Right renal cortex interstitium (tissue), 3 donors: ENCODE measurements around the gene BMPER. TPM values are rescaled to one million over a fixed set of nuclear protein-coding genes. Genes with fewer than 3 reads are reported as not detected.
"Not testable (repeated sequence)": the region's sequence is repeated elsewhere in the genome, so short reads cannot be mapped to it uniquely, and the experiment has no call there.

Source experiments
- DNase-seq, 3 donors: peaks; one replicate each; pipeline ENCODE4 v3.0.0-alpha.2; 2013; ENCODE audit warnings: low read depth in 3 of 3, low spot score in 2 of 3
- polyA plus RNA-seq, 3 donors: library from polyadenylated mRNA; unstranded; fragments of 120-200 nt; gene quantifications; one replicate each; pipeline ENCODE4 v1.2.1, GENCODE V29; 2013; ENCODE audit not compliant: insufficient read length in 3 of 3

Gene BMPER
- polyA plus RNA-seq, 3 donors: 14.7 to 26.1 (median 20.1) TPM

DNA sequence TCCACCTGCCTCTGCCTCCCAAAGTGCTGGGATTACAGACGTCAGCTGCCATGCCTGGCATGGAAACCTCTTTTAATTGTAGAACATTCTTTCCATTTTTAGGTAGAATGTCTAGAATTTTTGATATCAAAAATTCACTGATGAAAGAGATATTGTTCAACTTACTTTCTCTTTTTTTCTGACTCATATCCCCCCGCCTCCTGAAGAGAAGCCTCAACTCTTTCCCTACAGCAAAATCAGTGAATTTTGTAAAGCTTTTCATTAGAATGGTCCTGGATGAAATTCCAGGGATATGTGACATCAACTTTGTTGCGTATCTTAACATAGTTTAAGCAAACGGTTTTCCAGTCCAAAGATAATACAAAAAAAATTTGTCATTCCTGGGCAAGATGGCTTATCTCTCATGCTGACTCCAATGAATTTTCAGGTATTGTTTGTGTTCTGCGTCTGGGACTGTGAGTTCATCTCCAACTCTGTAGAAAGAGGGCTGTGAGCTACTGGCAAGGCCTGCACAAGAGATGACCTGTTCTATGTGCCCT, 256.8 kb downstream of the BMPER start:
- no peak for DNase-seq

DNA sequence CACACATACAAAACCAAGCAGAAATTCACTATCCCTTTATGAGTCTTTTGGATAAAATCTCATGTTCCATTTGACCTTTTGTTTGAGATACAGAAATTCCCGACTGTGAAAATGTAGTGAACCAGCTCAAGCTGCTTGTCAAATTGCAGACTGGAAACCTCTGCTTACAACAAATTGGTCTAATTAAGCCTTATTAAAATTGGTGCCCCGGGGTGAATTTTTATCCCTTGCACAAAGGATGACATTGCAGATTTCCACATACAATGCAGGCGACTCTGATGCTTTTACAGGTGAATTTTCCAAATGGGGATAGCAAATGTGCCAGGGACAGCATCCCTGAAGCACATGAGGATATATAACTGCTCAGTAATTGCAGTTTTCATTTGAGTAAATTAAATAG, 257.3 kb downstream of the BMPER start:
- DNase-seq: no peak

DNA sequence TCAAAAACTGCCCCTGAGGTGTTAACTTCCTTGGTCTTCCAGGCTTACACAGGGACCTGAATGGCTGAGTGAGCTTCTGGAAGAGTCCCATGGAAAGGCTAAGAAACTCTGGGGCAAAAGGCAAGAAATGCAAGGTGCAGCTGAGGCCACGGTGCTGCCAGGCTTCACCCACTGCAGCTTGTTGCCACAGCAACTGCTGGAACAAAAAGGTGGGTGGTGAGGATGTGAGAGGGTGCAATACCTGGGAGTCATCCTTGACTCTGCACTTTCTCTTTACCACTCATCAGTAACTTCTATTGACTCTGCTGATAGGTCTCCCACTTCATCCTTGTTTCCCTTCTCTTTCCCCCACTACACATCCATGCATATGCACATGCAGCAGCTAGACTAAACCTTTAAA, 258.6 kb downstream of the BMPER start:
- DNase-seq: no peak

DNA sequence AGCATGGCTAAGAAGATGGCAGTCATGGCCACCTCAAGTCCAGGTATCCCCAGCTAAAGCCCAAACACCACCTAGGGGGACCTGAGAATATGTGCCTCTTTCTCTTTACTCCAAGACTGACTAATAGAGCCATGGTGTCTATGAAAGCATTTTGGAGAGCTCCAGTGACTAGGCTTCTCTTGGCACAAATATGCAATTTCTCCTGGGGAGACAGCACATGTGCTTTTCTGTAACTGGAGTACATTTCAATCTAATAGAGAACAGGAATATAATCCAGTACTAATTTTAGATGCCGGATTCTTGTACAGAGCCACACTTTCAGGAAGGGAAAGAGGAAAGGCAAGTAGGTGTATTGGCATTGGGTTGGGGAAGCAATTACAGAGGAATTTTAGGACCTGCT, 260.1 kb downstream of the BMPER start:
- DNase-seq: no peak

DNA sequence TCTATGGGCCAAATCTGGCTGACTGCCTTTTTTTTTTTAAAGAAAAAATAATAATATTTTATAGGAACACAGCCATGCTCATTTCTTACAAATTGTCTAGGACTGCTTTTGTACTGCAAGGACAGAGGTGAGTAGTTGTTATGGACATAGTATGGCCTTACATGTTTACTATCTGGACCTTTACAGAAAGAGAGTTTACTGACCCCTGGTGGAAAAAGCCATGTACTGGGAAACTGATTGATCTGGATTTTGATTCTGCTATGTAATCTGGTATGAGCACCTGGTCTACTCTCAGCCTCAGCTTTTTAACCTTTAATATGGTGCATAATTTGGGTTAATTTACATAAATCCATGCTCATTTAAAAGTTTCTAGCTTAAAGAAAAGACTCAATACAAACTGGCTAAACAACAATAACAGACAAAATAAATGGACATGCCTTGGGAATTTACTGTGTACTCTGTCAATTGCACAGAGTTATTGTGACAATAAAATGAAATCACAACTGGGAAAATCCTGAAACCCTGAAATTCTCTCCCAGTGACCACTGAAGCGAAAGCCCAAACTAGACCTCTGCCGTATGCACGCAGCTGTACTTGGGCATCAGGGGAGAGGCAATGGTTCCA, 260.7 kb downstream of the BMPER start:
- no peak for DNase-seq

DNA sequence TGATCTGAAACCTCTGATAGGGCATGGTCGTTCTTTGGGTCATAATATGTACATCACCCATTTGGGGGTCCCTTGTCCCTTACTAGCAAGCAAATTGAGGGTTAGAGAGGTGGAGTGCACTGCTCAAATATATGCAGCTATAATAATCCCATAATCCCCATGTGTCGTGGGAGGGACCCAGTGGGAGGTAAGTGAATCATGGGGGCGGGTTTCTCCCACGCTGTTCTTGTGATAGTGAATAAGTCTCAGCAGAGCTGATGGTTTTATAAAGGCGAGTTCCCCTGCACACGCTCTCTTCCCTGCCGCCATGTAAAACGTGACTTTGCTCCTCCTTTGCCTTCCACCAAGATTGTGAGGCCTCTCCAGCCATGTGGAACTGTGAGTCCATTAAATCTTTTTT, 262.7 kb downstream of the BMPER start:
- DNase-seq: no peak

DNA sequence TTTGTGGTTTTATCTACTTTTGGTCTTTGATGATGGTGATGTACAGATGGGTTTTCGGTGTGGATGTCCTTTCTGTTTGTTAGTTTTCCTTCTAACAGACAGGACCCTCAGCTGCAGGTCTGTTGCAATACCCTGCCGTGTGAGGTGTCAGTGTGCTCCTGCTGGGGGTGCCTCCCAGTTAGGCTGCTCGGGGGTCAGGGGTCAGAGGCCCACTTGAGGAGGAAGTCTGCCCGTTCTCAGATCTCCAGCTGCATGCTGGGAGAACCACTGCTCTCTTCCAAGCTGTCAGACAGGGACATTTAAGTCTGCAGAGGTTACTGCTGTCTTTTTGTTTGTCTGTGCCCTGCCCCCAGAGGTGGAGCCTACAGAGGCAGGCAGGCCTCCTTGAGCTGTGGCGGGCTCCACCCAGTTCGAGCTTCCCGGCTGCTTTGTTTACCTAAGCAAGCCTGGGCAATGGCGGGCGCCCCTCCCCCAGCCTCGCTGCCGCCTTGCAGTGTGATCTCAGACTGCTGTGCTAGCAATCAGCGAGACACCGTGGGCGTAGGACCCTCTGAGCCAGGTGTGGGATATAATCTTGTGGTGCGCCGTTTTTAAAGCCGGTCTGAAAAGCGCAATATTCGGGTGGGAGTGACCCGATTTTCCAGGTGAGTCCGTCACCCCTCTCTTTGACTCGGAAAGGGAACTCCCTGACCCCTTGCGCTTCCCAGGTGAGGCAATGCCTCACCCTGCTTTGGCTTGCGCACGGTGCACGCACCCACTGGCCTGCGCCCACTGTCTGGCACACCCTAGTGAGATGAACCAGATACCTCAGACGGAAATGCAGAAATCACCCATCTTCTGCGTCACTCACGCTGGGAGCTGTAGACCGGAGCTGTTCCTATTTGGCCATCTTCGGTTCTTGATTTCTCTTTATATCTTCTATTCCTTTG, 269.6 kb downstream of the BMPER start:
- DNase-seq: not testable (repeated sequence)

DNA sequence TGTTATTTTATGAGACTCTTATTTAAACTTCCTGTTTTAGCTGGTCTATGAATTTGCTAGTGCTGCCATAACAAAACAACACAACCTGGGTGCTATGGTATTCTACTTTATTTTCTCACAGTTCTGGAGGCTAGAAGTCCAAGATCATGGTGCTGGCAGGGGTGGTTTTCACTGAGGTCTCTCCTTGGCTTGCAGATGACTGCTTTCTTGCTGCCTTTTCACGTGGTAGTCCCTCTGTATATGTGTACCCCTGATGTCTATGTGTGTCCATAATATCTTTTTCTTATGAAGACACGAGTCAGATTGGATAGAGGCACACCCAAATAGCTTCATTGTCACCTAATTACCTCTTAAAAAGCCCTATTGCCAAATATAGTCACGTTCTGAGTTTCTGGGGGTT, 270.5 kb downstream of the BMPER start:
- DNase-seq: no peak

DNA sequence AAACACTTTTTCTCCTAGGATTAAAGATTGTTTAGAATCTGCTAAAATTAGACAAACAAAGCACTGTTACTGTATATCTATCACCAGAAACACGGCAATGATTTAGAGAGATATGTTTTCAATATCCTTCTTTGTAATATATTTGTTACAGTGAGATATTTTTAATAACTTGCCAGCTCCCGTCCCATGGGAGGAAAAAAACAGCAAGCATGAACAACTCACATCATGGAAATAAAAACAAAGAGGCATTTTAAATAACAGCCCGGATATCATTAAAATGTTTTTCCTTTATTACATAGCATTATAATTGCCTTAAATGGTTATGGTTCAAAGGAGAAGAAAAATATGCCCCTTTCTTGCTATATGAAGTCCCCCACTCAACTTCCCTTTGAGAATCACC, 272.1 kb downstream of the BMPER start:
- no peak for DNase-seq

DNA sequence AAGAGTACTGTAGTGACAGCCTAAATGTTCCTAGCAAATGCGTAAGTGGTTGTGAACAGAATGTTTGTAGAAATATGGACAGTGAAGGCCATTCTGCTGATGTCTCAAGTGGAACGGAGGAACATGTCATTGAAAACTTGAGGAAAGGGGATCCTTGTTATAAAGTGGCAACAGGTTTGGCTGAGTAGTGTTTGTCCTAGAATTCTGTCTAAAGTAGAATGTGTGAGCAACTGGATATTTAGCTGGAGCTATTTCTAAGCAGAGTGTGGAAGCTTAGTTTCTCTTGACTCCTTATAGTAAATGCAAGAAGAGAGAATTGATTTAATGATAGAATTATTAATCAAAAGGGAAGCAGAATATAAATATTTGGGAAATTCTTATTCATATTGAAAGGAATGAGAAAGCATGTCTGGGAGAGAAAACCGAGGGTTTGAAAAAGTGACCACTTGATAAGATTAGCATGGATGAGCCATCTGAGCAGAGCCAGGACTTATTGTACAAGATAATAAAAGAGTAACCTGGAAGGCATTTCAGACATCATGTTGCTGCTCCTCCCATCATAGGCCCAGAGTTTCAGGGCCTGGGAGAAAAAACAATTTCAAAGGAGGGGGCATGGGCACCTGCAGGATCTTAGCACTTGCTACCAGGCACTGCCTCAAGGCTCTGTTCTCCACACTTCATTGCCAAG, 276.1 kb downstream of the BMPER start:
- DNase-seq: no peak

DNA sequence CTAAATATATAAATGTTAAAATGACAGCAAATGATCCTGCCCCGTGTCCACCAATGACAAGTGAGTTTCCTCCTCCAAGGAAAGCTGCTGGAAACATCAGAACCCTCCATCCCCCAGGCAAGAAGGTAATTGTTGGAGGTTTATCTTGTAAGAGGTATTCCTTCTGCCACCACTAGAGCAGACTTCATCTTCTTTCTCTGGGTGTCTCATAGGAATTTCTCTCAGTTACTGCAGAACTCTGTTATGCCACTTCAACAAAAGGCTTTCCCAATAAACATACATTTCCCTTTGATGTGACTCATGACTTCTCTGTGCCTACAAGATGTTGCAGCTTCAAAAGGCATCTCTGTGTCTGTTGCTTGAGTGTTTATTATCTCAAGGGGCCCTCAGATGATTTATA, 279.1 kb downstream of the BMPER start:
- DNase-seq: no peak

DNA sequence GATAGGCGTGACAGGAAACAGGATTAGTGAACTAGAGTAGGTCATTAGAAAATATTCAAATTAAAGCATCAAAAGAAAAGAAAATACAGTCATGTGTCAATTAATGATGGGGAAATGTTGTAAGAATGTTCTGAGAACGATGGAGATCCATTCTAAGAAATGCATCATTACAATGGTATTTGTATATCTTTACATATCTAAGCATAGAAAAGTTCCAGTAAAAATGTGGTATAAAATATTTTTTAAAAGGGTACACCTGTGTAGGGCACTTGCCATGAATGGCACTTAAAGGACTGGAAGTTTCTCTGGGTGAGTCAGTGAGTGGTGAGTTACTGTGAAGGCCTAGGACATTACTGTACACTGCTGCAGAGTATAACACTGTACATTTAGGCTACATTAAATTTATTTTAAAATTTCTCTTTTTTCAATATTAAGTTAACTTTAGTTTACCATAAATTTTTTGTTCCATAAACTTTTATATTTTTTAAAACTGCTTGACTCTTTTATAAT, 282.5 kb downstream of the BMPER start:
- DNase-seq: no peak

DNA sequence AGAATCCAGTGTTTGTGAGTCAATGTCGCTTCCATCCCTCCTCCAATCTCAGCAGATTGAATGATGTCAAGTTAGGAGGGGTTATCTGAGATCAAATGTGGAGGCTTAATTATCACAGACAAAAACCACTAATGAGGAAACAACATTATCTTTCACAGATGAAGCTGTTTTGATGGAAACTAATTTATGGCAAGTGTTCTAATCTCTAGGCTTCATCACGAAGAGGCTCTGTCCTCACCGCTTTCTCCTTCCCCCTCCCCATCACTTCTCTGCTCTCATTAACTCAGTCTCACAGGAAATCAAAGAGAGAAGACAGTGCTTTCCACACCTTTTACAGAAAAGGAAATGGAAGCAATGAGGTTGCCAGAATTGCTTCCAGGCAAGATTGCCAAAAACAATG, 283.7 kb downstream of the BMPER start:
- no peak for DNase-seq

DNA sequence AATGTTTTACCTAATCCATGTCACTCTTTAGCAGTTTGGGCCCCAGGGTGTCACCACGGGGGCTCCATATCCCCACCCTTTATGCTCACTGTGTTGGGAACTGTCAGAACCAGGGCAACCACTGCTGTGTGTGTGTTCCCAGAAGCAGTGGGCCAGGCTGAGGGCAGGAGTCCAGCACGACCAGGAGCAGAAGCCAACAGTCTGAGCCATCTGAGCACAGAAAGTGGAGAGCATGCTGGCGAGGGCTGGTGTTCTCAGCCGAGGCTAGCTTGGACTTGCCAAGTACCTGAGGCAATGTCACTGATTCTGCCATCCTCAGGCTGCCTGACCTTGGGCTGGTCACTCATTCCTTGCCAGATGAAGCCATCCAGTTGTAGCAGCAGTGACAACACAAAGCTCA, 285.0 kb downstream of the BMPER start:
- no peak for DNase-seq

DNA sequence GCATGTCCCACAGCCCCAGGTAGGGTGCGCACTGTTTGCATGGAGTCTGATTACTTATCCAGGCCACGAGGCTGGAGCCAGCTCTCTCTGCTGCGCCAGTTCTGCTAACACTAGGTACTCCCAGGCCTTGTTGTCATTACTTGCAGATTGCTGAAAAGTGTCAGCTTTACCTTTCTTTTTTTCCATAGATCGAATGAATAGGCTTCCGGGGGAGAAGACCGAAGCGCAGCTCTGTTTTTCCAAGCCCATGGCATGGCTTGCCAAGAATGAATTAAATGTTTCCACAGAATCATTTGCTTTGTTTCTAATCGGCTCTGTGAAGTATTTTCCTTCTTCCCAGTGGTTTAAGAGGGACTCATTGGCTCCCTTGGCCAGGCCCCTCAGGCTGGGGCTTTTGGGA, 285.8 kb downstream of the BMPER start:
- DNase-seq: no peak

DNA sequence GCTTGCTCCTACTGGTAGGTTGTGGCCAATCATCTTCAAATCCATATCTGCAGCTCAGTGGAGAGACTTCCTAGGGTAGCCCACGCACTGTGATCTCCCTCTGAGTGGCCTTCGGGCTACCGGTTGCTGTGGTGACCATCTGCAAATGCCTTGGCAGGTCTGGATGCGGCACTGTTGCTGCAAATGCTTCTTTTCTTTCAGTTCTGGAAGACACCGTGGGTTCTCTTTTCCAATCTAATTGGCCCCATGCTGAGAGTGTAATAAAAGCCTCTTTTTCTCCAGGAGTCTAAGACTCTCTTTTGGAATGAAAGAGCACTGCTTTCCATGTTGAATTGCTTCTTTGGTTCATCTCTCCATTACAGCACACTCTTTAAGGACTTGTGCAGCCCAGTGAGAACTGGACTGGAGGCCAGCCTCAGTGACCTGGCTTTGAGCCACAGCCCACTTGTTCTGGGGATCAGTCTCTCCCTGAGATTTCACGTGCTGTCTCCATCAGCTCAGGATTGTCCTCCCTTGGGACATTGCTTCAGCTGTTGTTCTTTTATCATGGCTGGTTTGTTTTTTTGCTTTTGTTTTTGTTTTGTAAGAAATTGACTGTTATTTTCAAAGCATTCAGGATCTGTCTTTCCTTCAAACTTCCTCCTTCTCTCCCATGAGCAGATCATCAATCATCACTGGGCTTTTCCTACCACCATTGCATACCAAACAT, 286.6 kb downstream of the BMPER start:
- no peak for DNase-seq

DNA sequence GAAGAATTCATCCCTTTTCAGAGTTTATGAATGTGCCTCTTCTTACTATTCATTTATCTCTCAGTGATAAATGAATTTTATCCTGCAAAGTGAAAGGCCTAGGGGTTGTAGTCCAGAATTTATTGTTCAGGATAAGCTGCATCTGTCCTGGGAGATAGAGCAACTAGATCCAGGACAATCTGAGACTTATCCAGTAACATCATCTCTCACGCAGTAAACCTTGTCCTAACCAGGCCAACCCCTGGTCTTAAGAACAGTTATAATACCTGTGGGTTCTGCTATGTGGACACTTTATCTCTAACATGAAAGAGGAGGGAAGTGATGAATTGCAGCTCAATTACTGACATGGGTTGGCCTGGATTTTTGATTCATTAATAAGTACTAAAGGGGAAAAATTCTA, 287.6 kb downstream of the BMPER start:
- DNase-seq: no peak

DNA sequence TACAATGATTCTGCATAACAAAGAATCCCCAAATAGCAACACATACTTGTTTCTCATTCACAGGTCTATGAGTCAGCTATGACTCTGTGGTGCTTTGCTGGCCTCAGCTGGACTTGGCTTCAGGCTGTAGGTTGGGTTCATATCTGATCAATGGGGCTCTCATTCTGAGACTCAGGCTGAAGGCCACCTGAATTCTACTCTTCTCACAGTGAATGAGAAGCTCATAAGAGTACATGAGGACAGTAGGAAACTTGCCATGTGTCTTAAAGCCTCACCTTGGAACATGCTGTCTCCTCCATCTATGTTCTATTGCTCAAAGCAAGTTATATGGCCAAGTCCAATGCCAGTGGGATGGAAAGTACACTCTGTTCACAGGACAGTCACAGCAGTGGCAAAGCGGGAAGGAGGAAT, 292.9 kb downstream of the BMPER start:
- no peak for DNase-seq
